HepG2 (cell line): ENCODE data around the gene TBC1D24. TPM values are rescaled to one million over a fixed set of nuclear protein-coding genes. Genes with fewer than 3 reads are reported as not detected.
A peak's percentile ranks its signal among the peaks of the same experiment; 100 is the strongest.

Source experiments
- AKAP8 ChIP-seq: sonication (generic); formaldehyde crosslinking; IDR thresholded peaks from 2 replicates; pipeline ENCODE4 v1.5.1; 2020; ENCODE audit warnings: mild to moderate bottlenecking, missing genetic modification reagents
- ELF3 ChIP-seq: IDR thresholded peaks from 2 replicates; pipeline ENCODE4 v1.6.1; 2016; ENCODE audit warnings: missing genetic modification reagents, missing compliant biosample characterization
- FOXK1 ChIP-seq: sonication (generic); formaldehyde crosslinking; IDR thresholded peaks from 2 replicates; pipeline ENCODE4 v1.4.0; 2020; ENCODE audit warnings: low read depth, missing genetic modification reagents, borderline replicate concordance
- HDAC1 ChIP-seq: sonication (generic); formaldehyde crosslinking; IDR thresholded peaks from 2 replicates; pipeline ENCODE4 v1.5.1; 2020; ENCODE audit warnings: mild to moderate bottlenecking, missing genetic modification reagents
- KDM3A ChIP-seq: IDR thresholded peaks from 2 replicates; pipeline ENCODE4 v1.6.1; 2018; ENCODE audit warnings: low read depth, missing compliant biosample characterization
- KDM6A ChIP-seq: IDR thresholded peaks from 2 replicates; pipeline ENCODE4 v1.6.1; 2016; ENCODE audit warnings: low read depth
- MED13 ChIP-seq: sonication (generic); formaldehyde crosslinking; IDR thresholded peaks from 2 replicates; pipeline ENCODE4 v1.5.0; 2020; ENCODE audit warnings: missing genetic modification reagents
- NAIF1 ChIP-seq: sonication (generic); formaldehyde crosslinking; IDR thresholded peaks from 2 replicates; pipeline ENCODE4 v1.5.0; 2020; ENCODE audit warnings: mild to moderate bottlenecking, missing genetic modification reagents, borderline replicate concordance
- NFKB2 ChIP-seq: sonication (generic); formaldehyde crosslinking; IDR thresholded peaks from 2 replicates; pipeline ENCODE4 v1.4.0; 2020; ENCODE audit warnings: missing genetic modification reagents, borderline replicate concordance
- NR2F6 ChIP-seq, 2 experiments: IDR thresholded peaks; 2 replicates each; pipeline ENCODE4 v1.6.1; 2016; ENCODE audit warnings: antibody characterized with exemption in 1 of 2, mild to moderate bottlenecking in 1 of 2
- POGZ ChIP-seq: sonication (generic); formaldehyde crosslinking; IDR thresholded peaks from 2 replicates; pipeline ENCODE4 v1.4.0; 2020; ENCODE audit warnings: mild to moderate bottlenecking, missing genetic modification reagents
- RFX5 ChIP-seq: IDR thresholded peaks from 2 replicates; pipeline ENCODE4 v1.6.1; 2011; ENCODE audit warnings: low read depth, low read length, improper control_type of control experiment
- SP4 ChIP-seq: sonication (generic); formaldehyde crosslinking; IDR thresholded peaks from 2 replicates; pipeline ENCODE4 v1.8.1; 2023; ENCODE audit warnings: mild to moderate bottlenecking, missing genetic modification reagents
- SRSF1 ChIP-seq: fragments of 200-400 bp; formaldehyde crosslinking; optimal IDR thresholded peaks from 2 replicates; pipeline ENCODE3; 2017; ENCODE audit warnings: mild to moderate bottlenecking, low read depth, low read length, moderate library complexity
- TBP ChIP-seq: sonication (generic); formaldehyde crosslinking; IDR thresholded peaks from 2 replicates; pipeline ENCODE4 v1.5.0; 2020; ENCODE audit warnings: missing genetic modification reagents
- ZFP37 ChIP-seq: sonication (generic); formaldehyde crosslinking; IDR thresholded peaks from 2 replicates; pipeline ENCODE4 v1.4.0; 2020; ENCODE audit warnings: missing genetic modification reagents, borderline replicate concordance
- ZFP91 ChIP-seq: sonication (generic); formaldehyde crosslinking; IDR thresholded peaks from 2 replicates; pipeline ENCODE4 v1.9.0; 2022; ENCODE audit warnings: missing genetic modification reagents, mild to moderate bottlenecking, borderline replicate concordance
- ZNF12 ChIP-seq: sonication (generic); formaldehyde crosslinking; IDR thresholded peaks from 2 replicates; pipeline ENCODE4 v1.5.0; 2020; ENCODE audit warnings: missing genetic modification reagents
- ZNF274 ChIP-seq: sonication (generic); formaldehyde crosslinking; IDR thresholded peaks from 2 replicates; pipeline ENCODE4 v1.5.1; 2020; ENCODE audit warnings: mild to moderate bottlenecking, missing genetic modification reagents
- ZNF326 ChIP-seq: sonication (generic); formaldehyde crosslinking; IDR thresholded peaks from 2 replicates; pipeline ENCODE4 v1.4.0; 2020; ENCODE audit warnings: missing genetic modification reagents, borderline replicate concordance
- ZNF331 ChIP-seq: sonication (generic); formaldehyde crosslinking; IDR thresholded peaks from 2 replicates; pipeline ENCODE4 v1.4.0; 2020; ENCODE audit warnings: missing genetic modification reagents
- ZNF414 ChIP-seq: sonication (generic); formaldehyde crosslinking; IDR thresholded peaks from 2 replicates; pipeline ENCODE4 v1.5.0; 2020; ENCODE audit warnings: missing genetic modification reagents
- ZNF572 ChIP-seq: sonication (generic); formaldehyde crosslinking; IDR thresholded peaks from 2 replicates; pipeline ENCODE4 v1.5.1; 2020; ENCODE audit warnings: mild to moderate bottlenecking, missing genetic modification reagents
- ZNF577 ChIP-seq: sonication (generic); formaldehyde crosslinking; IDR thresholded peaks from 2 replicates; pipeline ENCODE4 v1.4.0; 2020; ENCODE audit warnings: mild to moderate bottlenecking, low read depth, missing genetic modification reagents, borderline replicate concordance
- ZNF580 ChIP-seq: IDR thresholded peaks from 2 replicates; pipeline ENCODE4 v1.6.1; 2016; ENCODE audit warnings: low read depth, borderline replicate concordance
- ZNF629 ChIP-seq: sonication (generic); formaldehyde crosslinking; conservative IDR thresholded peaks from 2 replicates; pipeline ENCODE4 v1.5.0; 2020; ENCODE audit warnings: missing genetic modification reagents
- polyA plus RNA-seq, 8 experiments: library from polyadenylated mRNA; depleted of rRNA in 3 of 8; stranded (reverse) in 7 of 8; unstranded in 1 of 8; fragments of >200 nt; fragmentation: Illumina TruSeq in 4 of 8; extraction: Trizol in 4 of 8; gene quantifications; 2 replicates each; pipeline versions ENCODE4 v1.2.1 to v1.2.3, GENCODE V29; 2011 to 2016; ENCODE audit warnings: low read depth in 4 of 8, missing spikeins in 1 of 8, mixed read lengths in 1 of 8; ENCODE audit not compliant: insufficient read depth in 1 of 8
- total RNA-seq, 5 experiments: library from RNA; depleted of rRNA; stranded (reverse); fragments of >200 nt; fragmentation: Illumina TruSeq; extraction: Trizol; gene quantifications; 2 replicates each; pipeline ENCODE4 v1.2.3, GENCODE V29; 2016; ENCODE audit warnings: low read depth in 1 of 5
- TF ChIP-seq, protein P1 (sequence below): sonication (generic); formaldehyde crosslinking; IDR thresholded peaks from 2 replicates; pipeline ENCODE4 v1.5.1; 2020; ENCODE audit warnings: mild to moderate bottlenecking, moderate library complexity, missing genetic modification reagents

Gene TBC1D24
- total and polyA plus RNA-seq, 2 of the 13 experiments (the other 11 are each of a cell fraction or from before 2014, with no cell fraction given) = 7.7 to 13.7 TPM

GRCh38 chr16:2500918-2501750, 26.2 kb downstream of the TBC1D24 start (continued):
- TF ChIP-seq KDM3A (CRISPR knock-in tag) (peak; percentile 60; the same call in 1 of the 2 replicates), ZNF331 (CRISPR knock-in tag) (peak; percentile 45; the same call in 1 of the 2 replicates), ZNF629 (no peak), KDM6A (CRISPR knock-in tag) (no peak), MED13 (CRISPR knock-in tag) (no peak), POGZ (no peak), SRSF1 (no peak), NAIF1 (CRISPR knock-in tag) (no peak), ZNF326 (CRISPR knock-in tag) (no peak), ZNF274 (CRISPR knock-in tag) (no peak), TBP (CRISPR knock-in tag) (no peak), ZNF12 (CRISPR knock-in tag) (no peak), ZNF572 (CRISPR knock-in tag) (no peak), HDAC1 (CRISPR knock-in tag) (peak; percentile 60), ZNF580 (CRISPR knock-in tag) (peak; percentile 72; the same call in 1 of the 2 replicates), ZNF414 (0 out of 2 replicates have a peak, but pooled peaks have one; percentile 63), ZFP91 (peak; percentile 45; the same call in 1 of the 2 replicates), NFKB2 (peak; percentile 20; the same call in 1 of the 2 replicates), ZNF577 (CRISPR knock-in tag) (no peak), FOXK1 (peak; percentile 31; the same call in 1 of the 2 replicates), ZFP37 (CRISPR knock-in tag) (no peak), ELF3 (CRISPR knock-in tag) (peak; percentile 15; the same call in 1 of the 2 replicates), AKAP8 (CRISPR knock-in tag) (peak; percentile 44; the same call in 1 of the 2 replicates), SP4 (CRISPR knock-in tag) (peak; percentile 28; the same call in 1 of the 2 replicates), NR2F6 (IDR thresholded peaks at IDR 0.05) (no peak), NR2F6 (CRISPR knock-in tag; IDR thresholded peaks at IDR 0.05) (peak; percentile 21; the same call in 1 of the 2 replicates), RFX5 (no peak)
- TF ChIP-seq, protein P1, sequence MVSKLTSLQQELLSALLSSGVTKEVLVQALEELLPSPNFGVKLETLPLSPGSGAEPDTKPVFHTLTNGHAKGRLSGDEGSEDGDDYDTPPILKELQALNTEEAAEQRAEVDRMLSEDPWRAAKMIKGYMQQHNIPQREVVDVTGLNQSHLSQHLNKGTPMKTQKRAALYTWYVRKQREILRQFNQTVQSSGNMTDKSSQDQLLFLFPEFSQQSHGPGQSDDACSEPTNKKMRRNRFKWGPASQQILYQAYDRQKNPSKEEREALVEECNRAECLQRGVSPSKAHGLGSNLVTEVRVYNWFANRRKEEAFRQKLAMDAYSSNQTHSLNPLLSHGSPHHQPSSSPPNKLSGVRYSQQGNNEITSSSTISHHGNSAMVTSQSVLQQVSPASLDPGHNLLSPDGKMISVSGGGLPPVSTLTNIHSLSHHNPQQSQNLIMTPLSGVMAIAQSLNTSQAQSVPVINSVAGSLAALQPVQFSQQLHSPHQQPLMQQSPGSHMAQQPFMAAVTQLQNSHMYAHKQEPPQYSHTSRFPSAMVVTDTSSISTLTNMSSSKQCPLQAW (CRISPR knock-in tag) = 0 out of 2 replicates have a peak, but pooled peaks have one; percentile 48
